IMR-90 (cell line): ENCODE data around the gene ASTN2.

Experiments
- BHLHE40 ChIP-seq: fragments of 150-350 bp; IDR thresholded peaks from 2 replicates; pipeline ENCODE4 v1.6.1; 2016; ENCODE audit warnings: mild to moderate bottlenecking, low read depth, low read length
- CEBPB ChIP-seq: IDR thresholded peaks from 2 replicates; pipeline ENCODE4 v1.6.1; 2012; ENCODE audit warnings: low read depth, low read length, improper control_type of control experiment
- CHD1 ChIP-seq: IDR thresholded peaks from 2 replicates; pipeline ENCODE4 v1.6.1; 2012; ENCODE audit warnings: low read depth, low read length, improper control_type of control experiment
- POLR2A ChIP-seq: IDR thresholded peaks from 2 replicates; pipeline ENCODE4 v1.6.1; 2012; ENCODE audit warnings: mild to moderate bottlenecking, low read depth, low read length
- SMC3 ChIP-seq: fragments of 150-350 bp; IDR thresholded peaks from 2 replicates; pipeline ENCODE4 v1.6.1; 2016; ENCODE audit warnings: low read depth, mild to moderate bottlenecking, antibody characterized with exemption, low read length, moderate library complexity
- TF ChIP-seq, protein P1 (sequence below): conservative IDR thresholded peaks from 2 replicates; pipeline ENCODE4 v1.5.1; 2012; ENCODE audit warnings: mild to moderate bottlenecking, low read depth, low read length, improper control_type of control experiment

DNA sequence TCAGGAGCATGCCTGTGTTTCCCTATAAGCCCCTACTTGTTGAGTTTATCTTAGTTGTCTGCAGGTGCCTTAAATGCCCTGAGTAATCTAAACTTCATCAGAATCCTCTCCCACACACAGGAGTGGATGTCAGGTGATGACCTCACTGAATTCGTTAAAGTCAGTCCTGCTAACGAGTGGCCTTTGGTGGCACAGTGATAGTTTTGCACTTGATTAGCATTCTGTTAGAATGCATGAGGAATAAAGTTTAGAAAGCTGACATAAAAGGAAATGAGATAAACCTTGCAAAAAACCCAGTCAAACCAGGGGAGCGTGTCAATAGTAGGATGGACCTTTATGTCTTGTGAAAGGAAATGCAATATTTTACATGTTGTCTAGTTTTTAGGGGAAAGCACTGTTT lies 723.2 kb downstream of the ASTN2 start:
- TF ChIP-seq, protein P1, sequence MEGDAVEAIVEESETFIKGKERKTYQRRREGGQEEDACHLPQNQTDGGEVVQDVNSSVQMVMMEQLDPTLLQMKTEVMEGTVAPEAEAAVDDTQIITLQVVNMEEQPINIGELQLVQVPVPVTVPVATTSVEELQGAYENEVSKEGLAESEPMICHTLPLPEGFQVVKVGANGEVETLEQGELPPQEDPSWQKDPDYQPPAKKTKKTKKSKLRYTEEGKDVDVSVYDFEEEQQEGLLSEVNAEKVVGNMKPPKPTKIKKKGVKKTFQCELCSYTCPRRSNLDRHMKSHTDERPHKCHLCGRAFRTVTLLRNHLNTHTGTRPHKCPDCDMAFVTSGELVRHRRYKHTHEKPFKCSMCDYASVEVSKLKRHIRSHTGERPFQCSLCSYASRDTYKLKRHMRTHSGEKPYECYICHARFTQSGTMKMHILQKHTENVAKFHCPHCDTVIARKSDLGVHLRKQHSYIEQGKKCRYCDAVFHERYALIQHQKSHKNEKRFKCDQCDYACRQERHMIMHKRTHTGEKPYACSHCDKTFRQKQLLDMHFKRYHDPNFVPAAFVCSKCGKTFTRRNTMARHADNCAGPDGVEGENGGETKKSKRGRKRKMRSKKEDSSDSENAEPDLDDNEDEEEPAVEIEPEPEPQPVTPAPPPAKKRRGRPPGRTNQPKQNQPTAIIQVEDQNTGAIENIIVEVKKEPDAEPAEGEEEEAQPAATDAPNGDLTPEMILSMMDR = no peak
- no peak for TF ChIP-seq POLR2A
- no peak for TF ChIP-seq SMC3
- no peak for TF ChIP-seq CEBPB
- no peak for TF ChIP-seq CHD1
- no peak for TF ChIP-seq BHLHE40
